ENCODE data around the gene SRL. TPM values are rescaled to one million over a fixed set of nuclear protein-coding genes. Genes with fewer than 3 reads are reported as not detected.

The SRL gene
- total and polyA plus RNA-seq, 2 experiments from 2014 or later: not detected

GRCh38 chr16:4160658-4161430 is 81.0 kb downstream of the SRL start:
- Mint-ChIP-seq H3K4me3 (no peak overlapping the region), H3K9me3 (no peaks in the 10 kb centered on the region), H3K36me3 (ENCODE audit: low read depth) (no peaks in the 10 kb centered on the region), H3K27me3 (ENCODE audit: insufficient read depth, low read depth, poor library complexity) (peaks cover 3% of the 10 kb centered on the region), H3K4me1 (no peaks in the 10 kb centered on the region), H3K27ac (no peak overlapping the region)
- Histone ChIP-seq H3K9me2 (ENCODE audit: insufficient read depth) (no peaks in the 10 kb centered on the region), H3K27ac (ENCODE audit: low read depth) (no peak overlapping the region), H3K36me3 (ENCODE audit: insufficient read depth) (no peaks in the 10 kb centered on the region), H4K20me1 (replicated peaks; ENCODE audit: insufficient read depth) (no peaks in the 10 kb centered on the region), H3F3A (replicated peaks; ENCODE audit: low read depth) (0 out of 2 replicates have a peak, but pooled peaks cover 2% of the 10 kb centered on the region), H3K4me1 (ENCODE audit: insufficient read depth) (no peaks in the 10 kb centered on the region), H2AFZ (no peak overlapping the region), H3K27me3 (ENCODE audit: insufficient read depth) (no peaks in the 10 kb centered on the region), H3K4me2 (no peak overlapping the region), H3K4me3 (no peak overlapping the region), H3K79me2 (replicated peaks; ENCODE audit: insufficient read depth) (no peaks in the 10 kb centered on the region)
- DNase-seq (ENCODE audit: low spot score): no peak
- no peak for TF ChIP-seq ZNF462 (CRISPR knock-in tag; IDR thresholded peaks at IDR 0.05)
- TF ChIP-seq, protein P1, sequence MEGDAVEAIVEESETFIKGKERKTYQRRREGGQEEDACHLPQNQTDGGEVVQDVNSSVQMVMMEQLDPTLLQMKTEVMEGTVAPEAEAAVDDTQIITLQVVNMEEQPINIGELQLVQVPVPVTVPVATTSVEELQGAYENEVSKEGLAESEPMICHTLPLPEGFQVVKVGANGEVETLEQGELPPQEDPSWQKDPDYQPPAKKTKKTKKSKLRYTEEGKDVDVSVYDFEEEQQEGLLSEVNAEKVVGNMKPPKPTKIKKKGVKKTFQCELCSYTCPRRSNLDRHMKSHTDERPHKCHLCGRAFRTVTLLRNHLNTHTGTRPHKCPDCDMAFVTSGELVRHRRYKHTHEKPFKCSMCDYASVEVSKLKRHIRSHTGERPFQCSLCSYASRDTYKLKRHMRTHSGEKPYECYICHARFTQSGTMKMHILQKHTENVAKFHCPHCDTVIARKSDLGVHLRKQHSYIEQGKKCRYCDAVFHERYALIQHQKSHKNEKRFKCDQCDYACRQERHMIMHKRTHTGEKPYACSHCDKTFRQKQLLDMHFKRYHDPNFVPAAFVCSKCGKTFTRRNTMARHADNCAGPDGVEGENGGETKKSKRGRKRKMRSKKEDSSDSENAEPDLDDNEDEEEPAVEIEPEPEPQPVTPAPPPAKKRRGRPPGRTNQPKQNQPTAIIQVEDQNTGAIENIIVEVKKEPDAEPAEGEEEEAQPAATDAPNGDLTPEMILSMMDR (conservative IDR thresholded peaks at IDR 0.05; ENCODE audit: low read depth in 2 of 2): peak; percentile 38 to 46
- TF ChIP-seq NANOG (IDR thresholded peaks at IDR 0.05; ENCODE audit: borderline replicate concordance): no peak
- ATAC-seq: no peak

Data from GM23338 (cell line).